Measurements from ENCODE around the gene HAAO. TPM values are rescaled to one million over a fixed set of nuclear protein-coding genes. Genes with fewer than 3 reads are reported as not detected.

The HAAO gene
- total RNA-seq, 1 experiment from 2014 or later, result 6.6 TPM

GRCh38 chr2:42801381-42801780, 9.0 kb upstream of the HAAO start:
- DNase-seq, result no peak
- H3K9ac ChIP-seq (ENCODE audit: extremely low read depth, insufficient read length, low read length), result no peak overlapping the region
- no peak overlapping the region for H2BK120ac ChIP-seq (ENCODE audit: low read depth, low read length, poor library complexity, severe bottlenecking)
- no peak overlapping the region for H3K18ac ChIP-seq (ENCODE audit: insufficient read length, low read depth, low read length)
- no peak overlapping the region for H2AFZ ChIP-seq (ENCODE audit: low read length)
- Mint-ChIP-seq H3K27me3 (ENCODE audit: low read depth) (peaks cover 2% of the 10 kb centered on the region), H3K27ac (no peak overlapping the region; a peak in 1 of 7 replicates), H3K36me3 (ENCODE audit: insufficient read depth in 1 of 3, low read depth in 3 of 3) (peaks cover 0 to 4% (median 0%) of the 10 kb centered on the region in 3 experiments; a peak in 3 of 7 replicates), H3K4me3 (no peak overlapping the region), H3K9me3 (peaks cover 0 to 4% of the 10 kb centered on the region in 2 experiments; a peak in 1 of 5 replicates), H3K4me1 (peaks cover 5 to 7% of the 10 kb centered on the region in 2 experiments)
- no peak overlapping the region for H2BK15ac ChIP-seq (ENCODE audit: low read depth, low read length)
- no peak for TF ChIP-seq CTCF (conservative IDR thresholded peaks at IDR 0.05)
- H3K23me2 ChIP-seq (ENCODE audit: insufficient read length, low read depth, low read length, poor library complexity, severe bottlenecking), result no peaks in the 10 kb centered on the region
- H3K4ac ChIP-seq (ENCODE audit: low read depth, low read length), result no peak overlapping the region
- H3K4me1 ChIP-seq (ENCODE audit: insufficient read depth, low read length), result no peaks in the 10 kb centered on the region
- H4K91ac ChIP-seq (ENCODE audit: insufficient read length, low read depth, low read length), result no peak overlapping the region
- H2BK12ac ChIP-seq (ENCODE audit: insufficient read length, low read depth, low read length), result no peak overlapping the region
- H2AK5ac ChIP-seq (ENCODE audit: insufficient read length, low read length), result no peak overlapping the region
- no peak overlapping the region for H3K23ac ChIP-seq (ENCODE audit: insufficient read length, low read depth, low read length)
- H2BK5ac ChIP-seq (ENCODE audit: insufficient read length, low read length), result no peak overlapping the region
- no peak overlapping the region for H4K8ac ChIP-seq (replicated peaks; ENCODE audit: insufficient read length, low read depth, low read length)
- H3K79me2 ChIP-seq (ENCODE audit: insufficient read depth, low read length), result no peaks in the 10 kb centered on the region
- no peak overlapping the region for H3K4me2 ChIP-seq (ENCODE audit: insufficient read depth, insufficient read length, low read length)
- H3K79me1 ChIP-seq (ENCODE audit: insufficient read depth, low read depth, low read length, poor library complexity, severe bottlenecking), result no peaks in the 10 kb centered on the region
- H4K20me1 ChIP-seq (ENCODE audit: control insufficient read depth, insufficient read depth, insufficient read length), result no peaks in the 10 kb centered on the region
- H3K56ac ChIP-seq (ENCODE audit: insufficient read length, low read depth, low read length), result no peak overlapping the region
- no peak overlapping the region for H2BK20ac ChIP-seq (ENCODE audit: low read depth, low read length, poor library complexity, severe bottlenecking)
- H4K5ac ChIP-seq (ENCODE audit: insufficient read length, low read depth, low read length), result no peak overlapping the region
- no peak overlapping the region for H3K27ac ChIP-seq (ENCODE audit: insufficient read length, low read depth, low read length)
- no peak overlapping the region for H3K14ac ChIP-seq (ENCODE audit: insufficient read depth, low read length)
- H3T11ph ChIP-seq (ENCODE audit: low read length), result no peak overlapping the region
- WGBS (ENCODE audit: extremely low coverage, insufficient read length, low lambda C conversion rate), result no CpG with 5 or more reads among the region's 4 CpGs
- H3K9me3 ChIP-seq (ENCODE audit: control insufficient read depth, low read depth, low read length), result no peaks in the 10 kb centered on the region
- no peaks in the 10 kb centered on the region for H3K27me3 ChIP-seq (ENCODE audit: insufficient read depth, low read length)

Data from H9 (cell line).